ENCODE data around the gene GRAMD4. TPM values are rescaled to one million over a fixed set of nuclear protein-coding genes. Genes with fewer than 3 reads are reported as not detected.
A peak's percentile ranks its signal among the peaks of the same experiment; 100 is the strongest.

GRAMD4 gene
- polyA plus RNA-seq, 6 donors from 2014 or later, result 4.0 to 12.5 (median 6.9) TPM

DNA sequence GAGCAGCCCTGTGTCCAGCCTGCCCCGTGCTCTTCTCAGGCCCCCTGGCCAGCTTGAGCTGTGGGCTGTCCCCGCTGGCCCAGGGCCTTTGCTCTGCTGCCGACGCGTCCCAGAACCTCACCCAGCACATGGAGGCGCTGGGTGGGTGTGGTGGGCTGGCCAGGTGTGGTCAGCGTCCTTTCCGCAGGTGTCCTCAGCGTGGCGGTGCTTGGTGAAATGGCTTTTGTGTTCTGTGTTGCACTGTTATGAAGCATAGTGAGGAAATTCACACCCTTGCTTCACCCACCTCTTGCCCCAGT, 37.4 kb downstream of the GRAMD4 start:
- H3K27ac Mint-ChIP-seq, result peak overlapping the region in 2 of 6 donors; percentile 57 to 67
- no peak for ATAC-seq (ENCODE audit: low read depth in 2 of 2)

DNA sequence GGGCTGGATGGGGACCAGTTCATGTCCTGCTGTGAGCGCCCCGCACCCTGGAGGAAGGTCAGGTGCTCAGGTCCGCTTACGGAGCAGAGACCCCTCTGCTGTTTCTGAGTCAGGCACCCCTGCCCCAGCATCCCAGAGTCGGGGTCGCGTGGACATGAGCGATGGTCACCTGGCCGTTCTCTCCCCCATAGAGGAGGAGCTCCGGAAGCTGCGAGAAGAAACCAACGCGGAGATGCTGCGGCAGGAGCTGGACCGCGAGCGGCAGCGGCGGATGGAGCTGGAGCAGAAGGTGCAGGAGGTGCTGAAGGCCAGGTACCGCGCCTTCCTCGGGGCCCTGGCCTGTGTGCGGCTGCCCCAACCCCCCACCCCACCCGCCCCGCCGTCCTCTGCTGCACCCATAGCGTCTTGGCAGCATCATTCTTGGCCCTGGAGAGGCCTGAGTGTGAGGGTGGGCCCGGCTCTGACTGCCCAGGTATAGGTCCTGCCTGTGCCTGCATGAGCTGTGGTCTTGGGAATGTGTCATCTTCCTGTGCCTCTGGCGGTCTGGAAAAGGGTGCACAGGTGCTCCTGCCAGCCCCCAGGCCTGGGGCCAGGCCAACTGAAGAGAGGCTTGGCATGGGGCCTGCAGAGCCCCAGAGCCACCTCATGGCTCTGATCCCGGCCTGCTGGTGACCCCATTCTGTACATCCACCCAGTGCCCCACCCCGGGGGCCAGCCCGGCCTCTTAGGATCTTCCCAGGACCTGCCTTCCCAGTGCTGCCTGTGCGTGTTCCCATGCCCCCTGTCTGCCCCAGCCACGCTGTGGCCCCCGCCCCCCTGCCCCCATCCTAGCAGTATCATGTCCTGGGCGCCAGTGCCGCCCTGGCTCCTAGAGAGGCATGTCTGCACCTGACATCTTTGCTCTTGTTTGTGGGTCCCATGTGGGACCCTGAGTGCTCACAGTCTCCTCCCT, 38.1 kb downstream of the GRAMD4 start:
- no peak for ATAC-seq (ENCODE audit: low read depth in 2 of 2)
- no peak for DNase-seq
- peaks cover 11 to 22% (median 15%) of the 10 kb centered on the region in 3 donors for H3K4me1 Mint-ChIP-seq
- no peaks in the 10 kb centered on the region for H3K9me3 Mint-ChIP-seq
- peaks cover 0 to 8% of the 10 kb centered on the region in 2 donors for H3K36me3 Mint-ChIP-seq
- H3K4me3 Mint-ChIP-seq, result no peak overlapping the region
- H3K27ac Mint-ChIP-seq, result peak overlapping the region in 1 of 6 donors; percentile 37
- no peaks in the 10 kb centered on the region for H3K27me3 Mint-ChIP-seq

More for the DNA sequence above, 37.4 kb downstream of the GRAMD4 start:
- Mint-ChIP-seq H3K4me3 (no peak overlapping the region), H3K4me1 (peaks cover 16 to 29% (median 20%) of the 10 kb centered on the region in 3 donors), H3K27me3 (no peaks in the 10 kb centered on the region), H3K36me3 (peaks cover 0 to 8% of the 10 kb centered on the region in 2 donors), H3K9me3 (no peaks in the 10 kb centered on the region)
- no peak for DNase-seq

DNA sequence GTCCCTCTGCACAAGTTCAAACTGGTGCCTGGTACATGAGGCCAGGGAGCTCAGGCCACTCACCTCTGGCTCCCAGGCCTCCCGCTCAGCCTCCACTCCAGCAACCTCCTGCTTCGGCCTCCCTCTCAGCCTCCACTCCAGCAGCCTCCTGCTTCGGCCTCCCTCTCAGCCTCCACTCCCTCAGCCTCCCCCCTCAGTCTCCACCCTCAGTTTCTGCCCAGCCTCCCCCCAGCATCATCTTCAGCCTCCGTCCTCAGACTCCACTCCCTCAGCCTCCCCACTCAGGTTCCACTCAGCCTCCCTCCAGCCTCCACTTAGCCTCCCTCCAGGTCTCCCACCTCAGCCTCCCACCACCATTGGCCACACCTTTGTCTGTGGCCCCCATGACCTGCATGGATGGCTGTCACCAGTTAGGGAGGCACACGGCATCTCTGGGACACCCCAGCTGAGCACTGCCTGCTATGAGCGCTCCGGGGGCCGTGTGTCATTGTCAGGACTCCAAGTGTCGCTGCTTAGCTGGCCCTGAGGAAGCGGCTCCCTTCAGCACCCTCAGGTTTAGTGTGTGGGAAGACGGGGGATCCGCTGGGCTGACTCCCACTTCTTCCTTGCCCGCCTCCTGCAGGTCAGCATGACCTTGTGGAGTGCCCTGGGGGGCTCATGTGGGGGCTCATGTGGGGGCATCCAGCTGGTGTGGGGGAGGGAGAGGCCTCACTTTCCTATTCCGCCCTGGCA, 39.0 kb downstream of the GRAMD4 start:
- ATAC-seq (ENCODE audit: low read depth in 2 of 2), result no peak
- Mint-ChIP-seq H3K9me3 (no peaks in the 10 kb centered on the region), H3K4me1 (peaks cover 6 to 16% (median 15%) of the 10 kb centered on the region in 3 donors), H3K4me3 (no peak overlapping the region), H3K27ac (peak overlapping the region in 1 of 6 donors; percentile 81), H3K27me3 (no peaks in the 10 kb centered on the region), H3K36me3 (peaks cover 0 to 8% of the 10 kb centered on the region in 2 donors)
- DNase-seq, result no peak

DNA sequence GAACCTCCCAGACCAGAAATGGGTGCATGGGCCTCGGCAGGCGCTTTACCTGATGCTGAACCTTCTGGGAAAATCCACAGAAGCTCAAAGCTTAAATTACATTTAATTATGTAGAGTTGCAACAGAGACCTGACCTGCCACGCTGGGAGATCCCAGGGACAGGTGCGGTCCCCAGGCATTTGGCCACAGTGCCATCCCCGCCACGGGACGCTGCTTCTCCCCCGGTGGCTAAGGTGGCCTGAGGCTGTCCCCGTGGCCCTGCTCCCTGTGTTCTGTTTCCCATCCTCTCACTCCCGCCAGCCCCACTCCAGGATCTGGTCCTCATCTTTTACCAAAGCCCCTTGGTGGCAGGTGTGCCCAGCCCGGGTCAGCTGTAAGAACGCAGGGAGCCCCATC, 39.6 kb downstream of the GRAMD4 start:
- Mint-ChIP-seq H3K9me3 (no peaks in the 10 kb centered on the region), H3K4me1 (peaks cover 6 to 13% (median 12%) of the 10 kb centered on the region in 3 donors), H3K36me3 (peaks cover 0 to 8% of the 10 kb centered on the region in 2 donors), H3K27me3 (no peaks in the 10 kb centered on the region), H3K27ac (no peak overlapping the region), H3K4me3 (no peak overlapping the region)
- ATAC-seq (ENCODE audit: low read depth in 2 of 2) (no peak), DNase-seq (no peak)

DNA sequence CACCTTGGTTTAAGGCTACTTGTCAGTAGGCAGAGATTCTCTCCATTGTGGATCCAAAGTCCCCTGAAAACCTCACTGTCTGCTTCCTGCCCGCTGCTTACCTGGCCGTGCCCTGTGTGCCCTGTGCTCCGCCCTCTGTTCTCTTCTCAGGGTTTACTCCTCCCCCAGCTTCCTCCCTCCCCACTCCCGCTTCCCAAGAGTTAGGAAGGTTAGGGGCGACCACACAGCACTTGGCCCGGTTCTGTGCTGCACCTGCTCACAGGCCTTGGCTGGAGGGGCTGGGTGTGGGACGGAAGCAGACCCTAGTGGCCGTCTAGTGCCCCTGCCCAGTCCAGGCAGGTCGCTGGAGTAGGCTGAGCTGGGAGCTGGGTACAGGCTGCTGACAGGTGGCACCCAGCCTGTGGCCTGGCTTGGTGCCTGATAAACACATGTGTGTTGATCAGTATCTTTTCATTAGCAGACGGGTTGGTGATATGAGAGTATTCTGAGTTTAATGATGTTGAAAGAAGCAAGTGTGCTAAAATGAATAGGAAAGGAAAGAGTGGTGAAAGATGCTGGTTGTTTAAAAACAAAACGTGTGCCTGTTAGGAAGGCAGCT, 40.5 kb downstream of the GRAMD4 start:
- Mint-ChIP-seq H3K27me3 (no peaks in the 10 kb centered on the region), H3K27ac (peak overlapping the region in 2 of 6 donors; percentile 24 to 66), H3K36me3 (peaks cover 0 to 8% of the 10 kb centered on the region in 2 donors), H3K9me3 (no peaks in the 10 kb centered on the region), H3K4me3 (peak overlapping the region in 1 of 8 donors; percentile 57), H3K4me1 (peaks cover 6 to 11% (median 9%) of the 10 kb centered on the region in 3 donors)
- ATAC-seq (ENCODE audit: low read depth in 2 of 2) (no peak), DNase-seq (no peak)

DNA sequence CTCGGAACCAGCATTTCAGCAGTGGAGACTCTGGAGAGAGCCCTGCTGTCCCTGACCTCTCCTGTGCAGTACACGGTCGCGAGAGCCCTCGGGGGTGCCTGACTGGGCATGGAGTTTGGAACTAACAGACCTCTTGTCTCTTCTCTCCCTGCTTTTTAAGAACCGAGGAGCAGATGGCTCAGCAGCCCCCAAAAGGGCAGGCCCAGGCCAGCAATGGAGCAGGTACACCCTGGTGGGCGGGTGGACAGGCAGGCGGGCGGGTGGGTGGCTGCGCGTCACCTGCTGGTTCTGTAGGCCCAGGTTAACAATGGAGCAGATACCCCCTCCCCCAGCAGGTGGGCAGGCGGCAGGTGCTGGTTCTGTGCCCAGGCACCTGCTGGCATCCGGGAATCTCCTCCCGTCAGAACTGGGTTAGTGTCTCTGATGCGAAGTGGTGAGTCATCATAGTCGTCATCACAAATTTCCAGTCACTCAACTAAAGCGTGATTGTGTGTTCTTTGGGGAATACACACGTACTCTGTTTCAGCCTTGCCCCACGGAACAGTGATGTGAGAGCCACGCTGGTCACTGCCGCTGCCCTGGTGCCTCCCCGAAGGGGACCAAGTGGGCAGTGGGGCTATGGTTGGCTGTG, 41.1 kb downstream of the GRAMD4 start:
- ATAC-seq (ENCODE audit: low read depth in 2 of 2), result no peak
- H3K4me3 Mint-ChIP-seq, result no peak overlapping the region

DNA sequence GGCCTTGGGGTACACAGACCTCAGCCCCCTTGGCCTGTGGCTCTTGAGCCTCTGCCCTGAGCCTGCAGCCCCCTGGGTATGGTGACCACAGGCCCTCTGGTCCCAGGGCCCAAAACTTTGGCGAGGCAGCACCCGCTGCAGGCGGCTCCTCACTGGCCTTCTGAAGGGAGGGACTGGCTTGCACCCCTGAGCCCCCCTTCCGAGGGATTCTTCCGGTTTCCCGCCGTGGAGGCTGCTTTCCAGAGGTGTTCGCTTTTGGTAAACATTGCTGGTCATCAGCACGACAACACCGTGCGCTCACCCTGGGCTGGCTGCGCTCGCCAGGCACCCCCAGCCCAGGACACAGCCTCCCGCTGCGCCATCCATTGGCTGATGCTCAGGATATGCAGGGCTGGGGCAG, 42.0 kb downstream of the GRAMD4 start:
- H3K4me1 Mint-ChIP-seq, result peaks cover 6 to 11% (median 7%) of the 10 kb centered on the region in 3 donors
- peak overlapping the region in 1 of 6 donors; percentile 81 for H3K27ac Mint-ChIP-seq
- no peak for DNase-seq
- peaks cover 0 to 8% of the 10 kb centered on the region in 2 donors for H3K36me3 Mint-ChIP-seq
- H3K9me3 Mint-ChIP-seq, result no peaks in the 10 kb centered on the region
- no peak overlapping the region for H3K4me3 Mint-ChIP-seq
- no peaks in the 10 kb centered on the region for H3K27me3 Mint-ChIP-seq
- ATAC-seq (ENCODE audit: low read depth in 2 of 2), result no peak

More for the DNA sequence above, 41.1 kb downstream of the GRAMD4 start:
- H3K27me3 Mint-ChIP-seq, result no peaks in the 10 kb centered on the region
- H3K4me1 Mint-ChIP-seq, result peaks cover 6 to 11% (median 9%) of the 10 kb centered on the region in 3 donors
- no peak for DNase-seq
- H3K36me3 Mint-ChIP-seq, result peaks cover 0 to 8% of the 10 kb centered on the region in 2 donors
- peak overlapping the region in 1 of 6 donors; percentile 24 for H3K27ac Mint-ChIP-seq
- no peaks in the 10 kb centered on the region for H3K9me3 Mint-ChIP-seq

DNA sequence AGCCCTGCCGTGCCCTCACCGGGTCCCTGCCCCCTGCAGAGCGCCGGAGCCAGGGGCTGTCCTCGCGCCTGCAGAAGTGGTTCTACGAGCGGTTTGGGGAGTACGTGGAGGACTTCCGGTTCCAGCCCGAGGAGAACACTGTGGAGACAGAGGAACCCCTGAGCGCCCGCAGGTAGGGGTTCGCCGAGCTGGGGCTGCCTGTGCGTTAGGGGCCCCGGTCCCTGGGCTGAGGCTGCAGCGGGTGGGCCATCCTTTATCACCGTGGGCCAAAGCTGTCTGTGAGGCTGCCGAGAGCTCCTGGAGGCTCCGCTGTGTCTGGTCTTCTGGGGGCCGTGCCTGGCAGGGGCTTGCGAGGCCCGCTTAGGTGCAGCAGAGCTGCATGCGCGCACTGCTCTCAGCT, 42.8 kb downstream of the GRAMD4 start:
- Mint-ChIP-seq H3K9me3 (no peaks in the 10 kb centered on the region), H3K27ac (no peak overlapping the region), H3K4me3 (no peak overlapping the region), H3K27me3 (no peaks in the 10 kb centered on the region), H3K4me1 (peaks cover 4 to 11% (median 6%) of the 10 kb centered on the region in 3 donors), H3K36me3 (peaks cover 0 to 8% of the 10 kb centered on the region in 2 donors)
- ATAC-seq (ENCODE audit: low read depth in 2 of 2) (no peak), DNase-seq (no peak)

DNA sequence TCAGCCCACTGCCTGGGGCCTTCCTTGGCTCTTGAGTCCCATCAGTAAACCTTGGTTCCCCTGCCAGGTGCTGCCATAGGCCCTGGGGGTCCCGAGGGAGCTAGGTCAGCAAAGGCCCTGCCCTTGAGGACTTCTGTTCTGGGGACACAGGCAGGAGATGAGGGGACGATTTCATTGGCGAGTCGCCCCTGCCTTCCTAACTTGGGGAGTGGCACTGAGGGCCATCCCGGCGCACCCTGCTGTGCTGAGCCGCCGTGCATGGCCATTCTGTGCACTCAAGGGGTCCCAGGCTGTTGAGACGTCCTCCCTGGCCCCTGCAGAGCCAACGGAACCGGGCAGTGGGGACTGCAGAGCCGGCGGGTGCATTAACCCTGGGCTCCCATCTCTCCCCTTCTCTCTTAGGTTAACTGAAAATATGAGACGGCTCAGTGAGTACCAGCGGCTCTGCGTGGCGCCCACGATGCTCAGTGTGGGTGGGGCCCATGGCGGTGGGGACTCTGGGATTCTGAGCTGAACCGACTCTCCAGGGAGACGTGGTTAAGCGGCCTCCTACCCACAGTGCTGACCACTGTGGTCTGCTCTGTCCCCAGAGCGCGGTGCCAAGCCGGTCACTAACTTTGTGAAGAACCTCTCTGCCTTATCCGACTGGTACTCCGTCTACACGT, 43.4 kb downstream of the GRAMD4 start:
- Mint-ChIP-seq H3K4me3 (no peak overlapping the region), H3K4me1 (peaks cover 4 to 11% (median 6%) of the 10 kb centered on the region in 3 donors), H3K27ac (no peak overlapping the region), H3K9me3 (no peaks in the 10 kb centered on the region), H3K36me3 (peaks cover 0 to 10% of the 10 kb centered on the region in 2 donors), H3K27me3 (no peaks in the 10 kb centered on the region)
- DNase-seq (no peak), ATAC-seq (ENCODE audit: low read depth in 2 of 2) (no peak)

DNA sequence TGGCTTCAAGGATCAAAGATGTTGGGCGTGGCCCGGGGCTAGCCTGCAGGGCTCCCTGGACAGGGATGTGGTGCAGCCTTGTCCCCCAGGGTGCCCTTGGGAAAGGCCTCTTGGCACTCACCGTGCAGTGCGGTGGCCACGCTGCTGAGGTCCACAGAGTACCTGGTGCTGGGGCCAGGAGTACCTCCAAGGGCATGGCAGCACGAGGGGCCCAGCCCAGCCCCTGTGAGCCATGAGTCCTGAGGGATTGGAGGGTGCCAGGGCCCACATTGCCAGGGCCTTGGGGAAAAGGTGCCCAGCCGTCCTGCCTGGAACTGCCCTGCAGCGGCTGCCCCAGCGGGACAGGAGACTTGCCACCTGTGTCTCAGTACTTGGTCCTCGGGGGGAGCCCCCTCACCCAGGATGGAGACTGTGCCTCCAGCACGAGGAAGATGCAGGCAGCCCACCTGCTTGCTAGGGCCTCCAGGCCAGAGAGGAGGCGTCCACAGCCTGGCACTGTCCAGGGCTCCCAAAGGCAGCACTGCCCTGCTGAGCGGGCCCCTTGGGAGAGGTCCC, 44.2 kb downstream of the GRAMD4 start:
- Mint-ChIP-seq H3K4me3 (no peak overlapping the region), H3K4me1 (peaks cover 4 to 11% (median 9%) of the 10 kb centered on the region in 3 donors), H3K27me3 (no peaks in the 10 kb centered on the region), H3K36me3 (peaks cover 6 to 11% of the 10 kb centered on the region in 2 donors), H3K27ac (no peak overlapping the region), H3K9me3 (no peaks in the 10 kb centered on the region)
- DNase-seq, result no peak
- ATAC-seq (ENCODE audit: low read depth in 2 of 2), result no peak

DNA sequence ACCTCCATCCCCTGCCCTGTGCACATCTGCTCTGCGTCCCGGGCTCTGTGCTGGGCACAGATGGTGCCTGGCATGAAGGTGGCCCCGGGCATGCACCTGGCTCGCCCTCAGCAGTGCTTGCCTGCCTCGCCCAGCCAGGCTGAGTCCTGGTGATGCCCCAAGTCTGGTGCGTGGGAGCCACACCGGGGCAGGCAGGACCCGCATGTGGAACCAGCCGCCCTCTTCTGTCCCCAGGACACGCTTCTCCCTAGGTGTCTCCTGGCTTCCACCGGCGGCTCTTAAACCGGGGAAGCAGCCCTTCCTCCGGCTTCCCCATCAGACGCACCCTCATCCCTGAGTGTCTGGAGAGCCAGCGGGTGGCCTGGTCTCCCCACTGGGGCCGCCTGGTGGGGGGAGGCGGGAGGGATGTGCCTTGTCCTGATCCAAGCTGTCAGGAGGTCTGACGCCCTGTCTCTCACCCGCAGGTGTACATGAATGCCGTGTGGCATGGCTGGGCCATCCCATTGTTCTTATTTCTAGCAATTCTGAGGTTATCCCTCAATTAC, 45.0 kb downstream of the GRAMD4 start:
- H3K4me3 Mint-ChIP-seq, result no peak overlapping the region
- no peak for DNase-seq
- no peaks in the 10 kb centered on the region for H3K9me3 Mint-ChIP-seq
- H3K36me3 Mint-ChIP-seq, result peaks cover 6 to 17% of the 10 kb centered on the region in 2 donors
- peak overlapping the region in 1 of 6 donors; percentile 51 for H3K27ac Mint-ChIP-seq
- peaks cover 4 to 8% (median 6%) of the 10 kb centered on the region in 3 donors for H3K4me1 Mint-ChIP-seq
- H3K27me3 Mint-ChIP-seq, result no peaks in the 10 kb centered on the region
- no peak for ATAC-seq (ENCODE audit: low read depth in 2 of 2)

DNA sequence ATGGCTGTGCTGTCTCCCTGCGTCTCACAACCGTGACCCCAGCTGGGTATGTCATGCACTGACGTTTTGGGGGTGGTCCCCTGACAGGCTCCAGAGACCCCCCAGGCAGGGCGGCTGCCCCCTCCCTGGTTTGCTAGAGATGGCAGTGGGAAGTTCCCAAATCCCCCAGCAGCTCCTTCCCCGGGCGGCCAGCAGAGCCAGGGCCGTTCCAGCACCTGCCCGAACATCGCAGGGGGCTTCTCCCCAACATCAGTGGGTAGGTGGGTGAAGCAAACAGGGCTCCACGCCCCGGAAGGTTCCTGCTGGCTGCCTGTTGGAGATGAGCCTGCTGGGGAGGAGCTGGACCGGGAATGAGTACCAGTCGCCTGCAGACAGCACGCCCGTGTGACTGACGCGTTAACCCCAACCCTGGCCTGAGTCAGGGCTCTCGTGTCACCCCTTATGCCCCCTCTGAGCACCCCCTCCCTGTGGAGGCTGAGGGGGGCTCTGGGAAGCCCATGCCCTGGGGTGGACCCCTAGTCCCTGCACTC, 45.6 kb downstream of the GRAMD4 start:
- Mint-ChIP-seq H3K36me3 (peaks cover 6 to 17% of the 10 kb centered on the region in 2 donors), H3K9me3 (no peaks in the 10 kb centered on the region), H3K27ac (no peak overlapping the region), H3K27me3 (no peaks in the 10 kb centered on the region), H3K4me1 (peaks cover 2 to 3% (median 3%) of the 10 kb centered on the region in 3 donors), H3K4me3 (no peak overlapping the region)
- ATAC-seq (ENCODE audit: low read depth in 2 of 2) (no peak), DNase-seq (no peak)
